Kidney epithelial cell (primary cell): Measurements from ENCODE around the gene KRTAP10-8. TPM values are rescaled to one million over a fixed set of nuclear protein-coding genes. Genes with fewer than 3 reads are reported as not detected.
"Not testable (repeated sequence)": the region's sequence is repeated elsewhere in the genome, so short reads cannot be mapped to it uniquely, and the experiment has no call there.

ENCODE experiments used
- DNase-seq: peaks from one replicate; pipeline ENCODE4 v3.0.0-alpha.2; 2010; ENCODE audit warnings: low read depth
- H3K27me3 ChIP-seq: 2 replicates; pipeline ENCODE4 v1.6.0; 2011; ENCODE audit warnings: low read length; ENCODE audit not compliant: control insufficient read depth, insufficient read depth
- H3K36me3 ChIP-seq: 2 replicates; pipeline ENCODE4 v1.5.1; 2011; ENCODE audit warnings: low read length; ENCODE audit not compliant: control insufficient read depth, insufficient read depth
- H3K4me3 ChIP-seq: 2 replicates; pipeline ENCODE4 v1.5.1; 2011; ENCODE audit warnings: low read depth, mild to moderate bottlenecking, control low read depth, low read length
- total RNA-seq: library from RNA; depleted of rRNA; stranded (reverse); fragments of >200 nt; gene quantifications from 2 replicates; pipeline ENCODE4 v1.2.3, GENCODE V29; 2015
- TF ChIP-seq, protein P1 (sequence below): IDR thresholded peaks from 2 replicates; pipeline ENCODE4 v1.5.1; 2011; ENCODE audit warnings: mild to moderate bottlenecking, moderate library complexity, low read length, control low read depth, inconsistent platforms; ENCODE audit not compliant: insufficient read depth, poor library complexity, severe bottlenecking

Gene KRTAP10-8
- total RNA-seq, 1 donor from 2014 or later: not detected

DNA sequence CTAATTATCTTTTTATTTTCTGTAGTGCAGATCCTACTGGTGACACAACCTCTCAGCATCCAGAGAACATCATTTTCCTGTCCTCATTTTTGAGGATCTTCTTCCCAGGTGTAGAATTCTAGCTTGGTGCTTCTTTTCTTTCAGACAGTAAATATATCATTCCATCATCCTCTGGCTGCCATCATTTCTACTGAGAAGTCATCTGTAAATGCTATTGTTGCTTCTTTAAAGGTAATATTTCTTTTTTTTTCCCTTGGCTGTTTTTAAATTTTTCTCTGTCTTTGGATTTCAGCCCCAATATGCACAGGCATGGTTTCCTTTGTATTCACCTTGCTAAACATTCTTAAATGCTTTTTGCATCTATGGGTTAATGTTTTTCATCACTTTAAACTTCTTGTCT is 11.7 kb downstream of the KRTAP10-8 start:
- H3K36me3 ChIP-seq: no peaks in the 10 kb centered on the region
- no peak for DNase-seq
- TF ChIP-seq, protein P1, sequence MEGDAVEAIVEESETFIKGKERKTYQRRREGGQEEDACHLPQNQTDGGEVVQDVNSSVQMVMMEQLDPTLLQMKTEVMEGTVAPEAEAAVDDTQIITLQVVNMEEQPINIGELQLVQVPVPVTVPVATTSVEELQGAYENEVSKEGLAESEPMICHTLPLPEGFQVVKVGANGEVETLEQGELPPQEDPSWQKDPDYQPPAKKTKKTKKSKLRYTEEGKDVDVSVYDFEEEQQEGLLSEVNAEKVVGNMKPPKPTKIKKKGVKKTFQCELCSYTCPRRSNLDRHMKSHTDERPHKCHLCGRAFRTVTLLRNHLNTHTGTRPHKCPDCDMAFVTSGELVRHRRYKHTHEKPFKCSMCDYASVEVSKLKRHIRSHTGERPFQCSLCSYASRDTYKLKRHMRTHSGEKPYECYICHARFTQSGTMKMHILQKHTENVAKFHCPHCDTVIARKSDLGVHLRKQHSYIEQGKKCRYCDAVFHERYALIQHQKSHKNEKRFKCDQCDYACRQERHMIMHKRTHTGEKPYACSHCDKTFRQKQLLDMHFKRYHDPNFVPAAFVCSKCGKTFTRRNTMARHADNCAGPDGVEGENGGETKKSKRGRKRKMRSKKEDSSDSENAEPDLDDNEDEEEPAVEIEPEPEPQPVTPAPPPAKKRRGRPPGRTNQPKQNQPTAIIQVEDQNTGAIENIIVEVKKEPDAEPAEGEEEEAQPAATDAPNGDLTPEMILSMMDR: no peak
- H3K4me3 ChIP-seq: no peak overlapping the region
- H3K27me3 ChIP-seq: no peaks in the 10 kb centered on the region

DNA sequence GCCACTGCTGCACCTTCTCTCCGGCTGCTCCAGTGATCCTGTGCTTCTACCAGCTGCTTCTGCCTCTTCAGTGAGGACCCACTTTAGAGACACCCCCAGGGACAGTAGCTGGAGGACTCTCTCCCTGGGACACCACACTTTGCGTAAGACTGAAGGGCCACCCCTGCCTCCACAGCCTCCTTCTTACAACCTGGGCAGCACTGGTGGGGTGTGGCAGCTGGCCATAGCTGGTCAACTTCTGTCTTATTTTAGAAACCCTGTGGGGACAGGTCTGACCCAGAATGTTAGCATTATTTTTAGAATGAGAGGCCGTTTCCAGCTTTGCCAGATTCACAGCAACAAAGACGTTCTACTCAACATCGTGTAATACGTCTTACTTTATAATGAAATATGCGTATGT is 13.9 kb downstream of the KRTAP10-8 start:
- TF ChIP-seq, protein P1: no peak

DNA sequence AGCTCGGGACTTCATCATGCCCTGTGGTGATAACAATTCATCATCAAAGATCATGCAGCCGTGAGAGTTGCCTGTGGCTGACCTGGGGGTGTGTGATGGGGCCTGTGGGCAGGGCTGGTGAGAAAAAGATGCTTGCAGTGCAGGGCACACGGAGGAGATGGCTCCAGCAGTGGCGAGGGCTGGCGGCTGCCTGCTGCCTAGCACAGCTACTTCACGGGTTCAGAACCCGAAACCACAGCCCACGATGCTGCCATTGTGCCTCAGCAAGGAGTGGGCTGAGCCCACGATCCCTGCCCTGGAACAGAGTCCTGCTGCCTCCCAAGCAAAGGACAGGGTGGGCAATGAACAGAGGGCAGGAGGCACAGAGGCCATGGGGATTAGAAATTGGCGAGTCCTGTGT is 14.4 kb downstream of the KRTAP10-8 start:
- DNase-seq: no peak
- no peak overlapping the region for H3K4me3 ChIP-seq
- no peaks in the 10 kb centered on the region for H3K36me3 ChIP-seq
- H3K27me3 ChIP-seq: no peaks in the 10 kb centered on the region
- TF ChIP-seq, protein P1: no peak

More for the DNA sequence above, 13.9 kb downstream of the KRTAP10-8 start:
- no peak for DNase-seq
- Histone ChIP-seq H3K27me3 (no peaks in the 10 kb centered on the region), H3K36me3 (no peaks in the 10 kb centered on the region), H3K4me3 (no peak overlapping the region)

DNA sequence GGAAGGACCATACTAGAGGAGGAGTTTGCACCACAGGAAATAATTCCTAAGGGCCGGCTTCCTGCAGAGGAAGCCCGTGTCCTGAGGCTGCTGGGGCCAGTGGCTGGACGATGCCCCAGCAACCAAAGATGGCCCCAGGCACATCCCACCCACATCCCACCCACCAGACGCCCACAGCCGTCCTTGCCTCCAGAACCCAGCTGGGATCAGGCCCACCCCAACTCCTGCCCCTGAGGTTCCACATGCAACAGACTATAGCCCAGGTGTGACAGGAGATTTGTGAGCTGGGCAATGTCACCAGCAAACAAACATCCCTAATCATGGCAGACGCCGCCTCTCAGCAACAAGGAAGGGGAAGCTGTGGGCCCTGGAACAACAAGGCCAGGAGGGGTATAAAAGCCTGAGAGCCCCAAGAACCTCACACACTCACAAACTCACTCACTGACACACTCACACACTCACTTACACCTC is 14.8 kb downstream of the KRTAP10-8 start, which contains the start of gene KRTAP10-9:
Gene KRTAP10-9 (plus strand): TSS at position 421 of the 471 bp plus-strand sequence. CDS start 79 bp downstream, outside the sequence.
- Histone ChIP-seq H3K4me3 (no peak within 1 kb of the TSS), H3K36me3 (no peaks in the 10 kb centered on the region), H3K27me3 (no peaks in the 10 kb centered on the region)
- DNase-seq: no peak
- TF ChIP-seq, protein P1: no peak

DNA sequence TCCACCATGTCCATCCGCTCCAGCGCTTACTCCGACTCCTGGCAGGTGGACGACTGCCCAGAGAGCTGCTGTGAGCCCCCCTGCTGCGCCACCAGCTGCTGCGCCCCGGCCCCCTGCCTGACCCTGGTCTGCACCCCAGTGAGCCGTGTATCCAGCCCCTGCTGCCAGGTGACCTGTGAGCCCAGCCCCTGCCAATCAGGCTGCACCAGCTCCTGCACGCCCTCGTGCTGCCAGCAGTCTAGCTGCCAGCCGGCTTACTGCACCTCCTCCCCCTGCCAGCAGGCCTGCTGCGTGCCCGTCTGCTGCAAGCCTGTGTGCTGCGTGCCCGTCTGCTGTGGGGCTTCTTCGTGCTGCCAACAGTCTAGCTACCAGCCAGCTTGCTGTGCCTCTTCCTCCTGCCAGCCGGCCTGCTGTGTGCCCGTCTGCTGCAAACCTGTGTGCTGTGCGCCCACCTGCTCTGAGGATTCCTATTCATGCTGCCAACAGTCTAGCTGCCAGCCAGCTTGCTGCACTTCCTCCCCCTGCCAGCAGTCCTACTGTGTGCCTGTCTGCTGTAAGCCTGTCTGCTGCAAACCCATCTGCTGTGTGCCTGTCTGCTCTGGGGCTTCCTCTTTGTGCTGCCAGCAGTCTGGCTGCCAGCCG is 15.4 kb downstream of the KRTAP10-8 start:
- DNase-seq, H3K36me3 ChIP-seq, H3K27me3 ChIP-seq, H3K4me3 ChIP-seq: not testable (repeated sequence)

DNA sequence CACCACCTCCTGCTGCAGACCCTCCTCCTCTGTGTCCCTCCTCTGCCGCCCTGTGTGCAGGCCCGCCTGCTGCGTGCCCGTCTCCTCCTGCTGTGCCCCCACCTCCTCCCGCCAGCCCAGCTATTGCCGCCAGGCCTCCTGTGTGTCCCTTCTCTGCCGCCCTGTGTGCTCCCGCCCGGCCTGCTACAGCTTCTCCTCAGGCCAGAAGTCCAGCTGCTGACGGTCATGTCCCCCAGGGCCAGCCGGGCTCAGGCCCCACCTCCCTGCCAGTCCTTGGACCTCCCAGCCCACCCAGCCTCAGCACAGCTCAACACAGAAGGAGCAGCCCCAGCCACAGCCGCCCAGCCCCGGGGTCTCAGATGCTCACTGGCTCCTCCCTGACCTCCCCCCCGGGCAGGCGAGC is 16.0 kb downstream of the KRTAP10-8 start:
- H3K36me3 ChIP-seq, H3K4me3 ChIP-seq, DNase-seq, H3K27me3 ChIP-seq: not testable (repeated sequence)
